Posterior cingulate gyrus (tissue), 11 donors: ENCODE data around the gene RAB24.
"Not testable (repeated sequence)": the region's sequence is repeated elsewhere in the genome, so short reads cannot be mapped to it uniquely, and the experiment has no call there.

Experiments used
- DNase-seq, 10 donors: peaks; one replicate each; pipeline versions ENCODE4 v3.0.0 to v3.0.0-alpha.2; 2020 to 2021; ENCODE audit warnings: mixed read lengths in 3 of 10
- intact Hi-C: fragments of 100-400 bp; cut with DNase I; formaldehyde crosslinking; loops from one replicate; pipeline ENCODE4 v1.15.1; 2023

The RAB24 gene

GRCh38 chr5:177314376-177315342 is 11.1 kb upstream of the RAB24 start:
- intact Hi-C loops = loop anchor here (10.0 kb wide), 1 partner anchor 140 kb away; no protein-coding TSS in a partner anchor
- peak in 3 of 10 donors; percentile 26 to 65 (median 57) for DNase-seq

GRCh38 chr5:177313561-177314259 is 10.2 kb upstream of the RAB24 start:
- peak in 2 of 10 donors; percentile 31 to 38 for DNase-seq
- intact Hi-C loops = loop anchor here (10.0 kb wide), 1 partner anchor 141 kb away; no protein-coding TSS in a partner anchor

DNA sequence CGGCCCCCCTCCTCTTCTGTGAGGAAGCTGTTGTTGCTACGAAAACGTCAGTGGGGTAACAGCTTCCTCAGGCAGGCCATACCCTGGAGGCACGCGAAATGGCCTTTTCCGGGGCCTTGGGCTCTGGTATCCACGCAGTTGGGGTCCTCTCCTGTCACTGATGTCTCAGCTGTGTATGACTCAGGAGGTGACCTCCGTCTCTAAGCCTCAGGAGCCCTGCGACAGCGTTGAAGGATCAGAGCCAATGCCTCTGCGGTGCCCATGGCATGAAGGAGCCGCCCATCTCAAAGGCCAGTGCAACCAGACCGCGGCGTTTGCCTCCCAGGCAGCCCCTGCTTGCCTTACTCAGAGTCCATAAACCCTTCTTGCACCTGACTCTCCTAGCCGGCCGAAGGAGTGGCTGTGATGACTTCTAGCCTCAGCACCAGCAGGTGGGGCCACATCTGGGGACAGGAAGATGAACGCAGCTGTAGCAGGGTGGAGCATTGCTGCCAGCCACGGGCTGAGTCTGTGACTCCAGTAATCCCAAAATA is 9.2 kb upstream of the RAB24 start:
- intact Hi-C loops = loop anchor here (10.0 kb wide), 1 partner anchor 142 kb away; no protein-coding TSS in a partner anchor
- peak in 3 of 10 donors; percentile 19 to 82 (median 74) for DNase-seq

- intact Hi-C loops = loop anchor here (10.0 kb wide), 1 partner anchor 143 kb away; no protein-coding TSS in a partner anchor
- peak; percentile 88 to 99 (median 94) for DNase-seq
These were observed 8.5 kb upstream of the RAB24 start, which contains the start of gene MXD3 for GRCh38 chr5:177311723-177312648. TSS of gene MXD3 (minus strand) at chr5:177311898. CDS start at chr5:177311830, 68 bp downstream.

DNA sequence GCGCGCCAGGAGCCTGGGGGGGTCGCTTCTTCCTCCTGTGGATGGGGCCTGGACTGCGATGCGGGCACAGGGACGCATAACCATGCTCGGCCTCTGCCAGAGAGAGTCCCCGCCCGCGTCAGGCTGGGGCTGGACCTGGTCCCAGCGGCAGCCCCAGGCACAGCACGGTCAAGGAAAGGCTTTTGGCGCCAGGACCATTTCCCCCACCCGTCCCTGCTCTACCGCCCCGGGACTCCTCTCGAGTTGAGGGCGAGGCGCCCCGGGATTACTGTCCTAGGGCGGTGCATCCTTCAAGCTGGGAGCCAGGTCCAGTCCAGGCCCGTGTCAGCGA is 7.8 kb upstream of the RAB24 start:
- DNase-seq = peak in 2 of 10 donors; percentile 56 to 75
- intact Hi-C loops = loop anchor here (10.0 kb wide), 1 partner anchor 143 kb away; no protein-coding TSS in a partner anchor

DNA sequence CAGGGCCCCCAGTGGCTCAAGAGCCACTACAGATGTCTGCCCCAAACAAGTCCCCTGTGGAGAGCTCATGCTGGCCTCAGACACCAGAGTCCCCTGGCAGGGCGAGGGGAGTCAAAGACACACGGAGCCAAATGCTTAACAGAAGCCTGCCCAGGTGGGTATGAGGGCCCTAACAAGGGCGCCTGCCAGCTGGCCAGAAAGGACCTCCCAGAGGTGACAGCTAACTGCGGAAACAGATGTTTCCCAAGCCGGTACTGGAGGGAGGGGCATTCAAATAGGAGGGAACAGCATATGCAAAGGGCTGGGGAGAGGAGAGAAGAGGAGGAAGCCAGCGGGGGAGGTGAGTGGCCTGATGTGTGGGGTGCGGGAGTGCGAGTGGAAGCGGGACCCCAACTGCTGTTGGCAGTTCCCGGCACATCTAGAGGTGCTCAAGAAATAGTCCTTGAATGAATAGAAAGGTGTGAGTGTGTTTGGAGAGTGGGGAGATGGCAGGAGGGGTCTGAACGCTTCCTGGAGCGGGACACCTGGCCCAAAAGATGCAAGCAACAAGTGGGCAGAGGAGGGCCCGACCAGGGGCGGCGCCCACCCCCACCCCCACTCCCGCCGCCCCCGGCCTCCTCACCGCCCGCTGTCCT is 7.4 kb upstream of the RAB24 start:
- intact Hi-C loops = loop anchor here (10.0 kb wide), 1 partner anchor 144 kb away; no protein-coding TSS in a partner anchor
- DNase-seq = peak in 2 of 10 donors; percentile 50 to 62

DNA sequence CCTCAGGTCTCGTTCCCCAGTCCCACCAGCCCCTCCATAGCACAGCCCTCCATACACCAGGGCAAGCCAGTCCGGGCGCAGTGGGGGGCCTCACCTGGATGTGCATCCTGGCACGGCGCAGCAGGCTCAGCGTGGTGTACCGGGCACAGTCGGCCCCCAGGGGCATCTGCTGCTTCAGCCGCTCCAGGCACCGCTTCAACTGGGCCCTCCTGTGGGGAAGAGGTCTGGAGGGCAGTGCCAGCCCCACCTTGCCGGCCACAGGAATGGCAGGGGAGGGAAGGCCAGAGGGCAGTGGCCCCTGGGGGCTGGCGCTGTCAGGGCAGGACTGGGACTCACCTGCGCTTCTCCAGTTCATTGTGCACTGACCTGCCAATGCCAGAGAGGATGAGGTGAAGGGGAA is 6.8 kb upstream of the RAB24 start:
- DNase-seq = peak in 3 of 10 donors; percentile 66 to 79 (median 74)

GRCh38 chr5:177309351-177310191 is 6.1 kb upstream of the RAB24 start:
- DNase-seq = peak in 7 of 10 donors; percentile 27 to 93 (median 69)
- intact Hi-C loops = loop anchor here (10.0 kb wide), 1 partner anchor 145 kb away; no protein-coding TSS in a partner anchor

More for the DNA sequence above, 6.8 kb upstream of the RAB24 start:
- intact Hi-C loops = loop anchor here (10.0 kb wide), 1 partner anchor 144 kb away; no protein-coding TSS in a partner anchor

DNA sequence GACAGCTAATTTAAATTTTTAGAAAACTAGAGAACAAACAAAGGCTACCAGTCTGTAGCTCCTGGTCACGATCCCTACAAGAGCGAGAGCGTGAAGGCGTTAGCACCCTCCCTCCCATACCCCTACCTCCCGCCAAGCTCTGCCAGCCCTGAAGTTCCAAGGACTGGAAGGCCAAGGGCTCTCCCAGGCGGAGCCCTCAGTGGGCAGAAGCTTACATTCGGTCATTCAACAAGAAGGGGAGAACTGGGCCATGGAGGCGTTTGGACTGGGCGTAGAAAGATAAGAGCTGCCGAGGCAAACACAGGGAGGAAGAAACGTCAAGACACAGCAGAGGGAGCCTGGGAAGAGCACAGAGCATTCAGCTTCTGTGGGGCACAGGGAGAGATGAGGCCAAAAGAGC is 5.2 kb upstream of the RAB24 start:
- peak in 2 of 10 donors; percentile 54 to 70 for DNase-seq
- intact Hi-C loops = no loop called here

DNA sequence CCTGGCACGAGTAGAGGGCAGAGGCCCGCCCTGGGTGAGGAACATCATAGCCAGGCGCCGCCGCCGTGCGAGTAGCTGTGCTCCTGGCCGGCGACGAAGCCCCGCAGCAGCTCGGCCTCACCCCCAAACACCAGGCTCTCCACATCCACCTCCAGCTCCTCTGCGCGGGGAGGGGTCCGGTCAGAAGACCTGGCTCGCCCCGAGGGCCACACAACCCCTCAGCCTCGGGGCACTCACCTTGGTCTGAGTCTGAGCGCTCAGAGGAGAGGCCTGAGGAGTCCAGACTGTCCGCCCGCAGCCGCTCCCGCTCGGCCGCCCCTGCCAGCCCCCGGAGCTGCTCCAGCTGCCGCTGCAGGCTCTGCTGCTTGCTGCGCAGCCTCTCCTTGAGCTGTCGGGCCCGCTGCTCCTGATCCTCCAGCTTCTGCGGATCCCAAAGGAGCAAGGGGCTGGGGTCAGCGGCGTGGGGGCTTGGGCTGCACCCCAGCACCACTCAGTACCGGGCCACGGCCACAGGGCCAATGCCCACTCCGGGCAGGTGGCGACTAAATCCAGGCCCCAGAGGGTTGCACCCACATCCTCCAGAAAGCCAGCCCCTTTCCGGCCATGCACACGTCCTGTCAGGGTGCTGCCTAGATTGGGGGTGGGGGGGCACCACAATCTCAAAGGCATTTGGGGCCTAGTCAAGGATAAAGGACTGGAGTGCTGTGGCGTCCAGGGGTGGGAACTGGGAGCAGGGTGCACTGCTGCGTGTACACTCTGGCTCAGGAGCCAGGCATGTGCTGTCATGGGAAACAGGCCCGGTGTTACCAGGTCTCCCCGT is 4.2 kb upstream of the RAB24 start:
- intact Hi-C loops = no loop called here
- DNase-seq = peak in 2 of 10 donors; percentile 31 to 82

GRCh38 chr5:177306674-177307543 is 3.4 kb upstream of the RAB24 start:
- intact Hi-C loops = no loop called here
- DNase-seq = peak in 2 of 10 donors; percentile 2 to 76

DNA sequence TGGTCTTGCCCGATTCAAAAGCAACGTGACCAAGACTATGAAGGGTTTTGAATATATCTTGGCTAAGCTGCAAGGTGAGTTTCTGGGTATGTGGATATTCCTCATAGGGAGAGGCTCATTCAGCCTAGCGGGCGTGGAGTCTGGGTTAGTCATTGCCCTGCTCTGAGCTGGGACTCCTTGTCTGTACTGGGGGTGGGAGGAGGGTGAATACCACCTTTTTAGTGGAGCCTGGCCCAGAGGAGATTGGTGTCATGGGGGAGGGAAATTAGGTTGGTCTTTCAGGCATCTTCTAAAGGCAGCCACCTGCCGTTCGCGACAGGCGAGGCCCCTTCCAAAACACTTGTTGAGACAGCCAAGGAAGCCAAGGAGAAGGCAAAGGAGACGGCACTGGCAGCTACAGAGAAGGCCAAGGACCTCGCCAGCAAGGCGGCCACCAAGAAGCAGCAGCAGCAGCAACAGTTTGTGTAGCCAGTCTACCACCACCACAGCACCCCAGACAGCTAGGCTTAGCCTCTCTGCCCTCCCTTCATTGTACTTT is 2.7 kb upstream of the RAB24 start:
- DNase-seq, intact Hi-C loops: not testable (repeated sequence)

DNA sequence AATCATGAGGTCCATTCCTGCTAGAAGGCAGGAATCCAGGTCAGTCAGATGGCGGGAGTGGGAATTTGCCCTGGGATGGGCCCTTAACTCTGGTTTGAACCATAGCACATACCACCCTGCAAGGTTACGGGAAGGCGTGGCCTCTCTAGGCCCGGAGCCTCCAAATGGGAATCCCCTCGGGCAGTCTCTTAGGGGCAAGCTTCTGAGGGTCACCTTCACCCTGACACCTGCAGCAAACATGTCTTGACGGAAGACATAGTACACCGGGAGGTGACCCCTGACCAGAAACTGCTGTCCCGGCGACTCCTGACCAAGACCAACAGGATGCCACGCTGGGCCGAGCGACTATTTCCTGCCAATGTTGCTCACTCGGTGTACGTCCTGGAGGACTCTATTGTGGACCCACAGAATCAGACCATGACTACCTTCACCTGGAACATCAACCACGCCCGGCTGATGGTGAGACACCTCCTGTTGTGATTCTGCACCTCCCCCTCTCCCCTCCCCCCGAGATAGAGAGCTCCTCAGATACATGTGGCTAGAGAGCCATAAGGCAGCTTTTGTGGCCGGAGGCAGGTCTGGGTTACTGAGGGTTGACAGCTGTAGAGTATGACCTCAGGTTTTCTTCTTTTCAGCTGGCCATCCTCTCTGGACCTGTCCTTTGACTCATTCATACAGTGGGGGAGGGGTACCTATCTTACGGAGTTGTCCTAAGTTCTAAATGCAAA is 1.0 kb upstream of the RAB24 start:
- DNase-seq = no peak
- intact Hi-C loops = loop anchor here (5.0 kb wide), 3 partner anchors 48 to 642 kb away; partner anchors contain the start of genes LMAN2 and NSD1

DNA sequence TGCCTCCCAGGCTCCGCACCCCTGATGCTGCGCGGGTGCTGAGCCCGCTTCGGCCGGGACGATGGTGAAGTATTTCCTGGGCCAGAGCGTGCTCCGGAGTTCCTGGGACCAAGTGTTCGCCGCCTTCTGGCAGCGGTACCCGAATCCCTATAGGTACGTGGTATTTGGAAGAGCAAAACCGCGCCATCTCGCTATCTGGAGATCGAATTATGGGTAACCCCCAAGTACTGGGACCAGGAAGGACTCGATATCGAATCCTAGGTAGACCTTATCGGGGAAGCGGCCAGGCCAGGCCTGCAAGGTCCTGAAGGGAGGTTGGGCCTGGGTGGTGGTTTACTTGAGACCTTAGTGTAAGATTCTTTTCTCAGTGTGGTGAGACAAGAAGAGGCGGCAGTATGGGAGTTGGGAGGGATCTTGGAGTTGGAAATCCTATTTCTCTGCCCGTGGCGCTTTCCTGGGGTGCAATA is 439 bp upstream of the RAB24 start:
- intact Hi-C loops = loop anchor here (2.0 to 5.0 kb wide), 4 partner anchors 48 to 642 kb away; partner anchors contain the start of genes LMAN2 and NSD1
- DNase-seq = no peak
